Epithelial cell of alveolus of lung (primary cell): ENCODE results near the gene ANKRD60. TPM values are rescaled to one million over a fixed set of nuclear protein-coding genes. Genes with fewer than 3 reads are reported as not detected.

Experiments
- total RNA-seq: library from RNA; depleted of rRNA; stranded (reverse); fragments of >200 nt; gene quantifications from 2 replicates; pipeline ENCODE4 v1.2.1, GENCODE V29; 2015

Gene ANKRD60
- total RNA-seq, result not detected in 2 replicates

GRCh38 chr20:58228484-58229197, at the start of gene ANKRD60:
Gene ANKRD60, minus strand, starts transcription at chr20:58228653. Its CDS starts 0 bp downstream, at chr20:58228653.

Other genes starting within 250 kb of the ANKRD60 start
- 8.9 and 13.1 TPM in 2 replicates for gene RAB22A, start 81.1 kb upstream of the ANKRD60 start, total RNA-seq
- 12.0 and 18.8 TPM in 2 replicates for gene VAPB, start 160.6 kb upstream of the ANKRD60 start, total RNA-seq